NCI-H69 (cell line): ENCODE measurements around the gene BTBD17.

Source experiments
- DNase-seq: peaks from one replicate; lab custom pipeline; 2025; lab: John Stamatoyannopoulos, UW

The BTBD17 gene

GRCh38 chr17:74387365-74388218, 25.9 kb upstream of the BTBD17 start:
- no peak for DNase-seq

DNA sequence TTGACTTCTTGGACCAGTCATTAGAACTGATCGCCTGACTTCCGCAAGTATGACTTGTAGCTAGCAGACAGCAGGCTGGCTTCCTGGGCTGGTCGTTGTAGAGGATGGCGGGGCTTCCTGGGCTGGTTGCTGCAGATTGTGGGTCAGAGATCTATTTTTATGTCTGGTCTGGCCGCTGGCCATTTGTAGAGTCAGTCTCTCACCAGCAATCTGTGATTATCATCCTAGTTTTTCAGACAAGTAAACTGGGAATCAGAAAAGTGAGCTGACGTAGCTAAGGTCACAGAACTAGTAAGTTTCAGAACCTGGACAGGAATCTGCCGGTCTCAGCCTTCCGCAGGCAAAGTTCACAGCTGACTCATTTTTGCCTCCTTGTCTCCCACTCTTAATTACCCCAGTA, 24.7 kb upstream of the BTBD17 start:
- no peak for DNase-seq

DNA sequence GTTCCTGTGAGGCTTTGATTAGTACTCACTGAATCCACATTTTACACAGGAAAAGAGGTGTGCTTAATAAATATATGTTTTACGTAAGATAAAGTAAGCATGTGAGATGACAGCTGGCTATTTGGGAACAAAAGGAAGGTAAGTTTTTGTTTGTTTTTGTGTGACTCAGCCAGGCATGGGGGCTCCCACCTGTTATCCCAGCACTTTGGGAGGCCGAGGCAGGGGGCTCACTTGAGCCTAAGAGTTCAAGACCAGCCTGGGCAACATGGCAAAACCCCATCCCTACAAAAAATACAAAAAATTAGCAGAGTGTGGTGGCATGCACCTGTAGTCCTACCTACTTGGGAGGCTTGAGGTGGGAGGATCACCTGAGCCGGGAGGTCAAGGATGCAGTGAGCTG, 23.5 kb upstream of the BTBD17 start:
- DNase-seq = peak; percentile 76

- no peak for DNase-seq
Observed at GRCh38 chr17:74383141-74383540, 21.5 kb upstream of the BTBD17 start.

DNA sequence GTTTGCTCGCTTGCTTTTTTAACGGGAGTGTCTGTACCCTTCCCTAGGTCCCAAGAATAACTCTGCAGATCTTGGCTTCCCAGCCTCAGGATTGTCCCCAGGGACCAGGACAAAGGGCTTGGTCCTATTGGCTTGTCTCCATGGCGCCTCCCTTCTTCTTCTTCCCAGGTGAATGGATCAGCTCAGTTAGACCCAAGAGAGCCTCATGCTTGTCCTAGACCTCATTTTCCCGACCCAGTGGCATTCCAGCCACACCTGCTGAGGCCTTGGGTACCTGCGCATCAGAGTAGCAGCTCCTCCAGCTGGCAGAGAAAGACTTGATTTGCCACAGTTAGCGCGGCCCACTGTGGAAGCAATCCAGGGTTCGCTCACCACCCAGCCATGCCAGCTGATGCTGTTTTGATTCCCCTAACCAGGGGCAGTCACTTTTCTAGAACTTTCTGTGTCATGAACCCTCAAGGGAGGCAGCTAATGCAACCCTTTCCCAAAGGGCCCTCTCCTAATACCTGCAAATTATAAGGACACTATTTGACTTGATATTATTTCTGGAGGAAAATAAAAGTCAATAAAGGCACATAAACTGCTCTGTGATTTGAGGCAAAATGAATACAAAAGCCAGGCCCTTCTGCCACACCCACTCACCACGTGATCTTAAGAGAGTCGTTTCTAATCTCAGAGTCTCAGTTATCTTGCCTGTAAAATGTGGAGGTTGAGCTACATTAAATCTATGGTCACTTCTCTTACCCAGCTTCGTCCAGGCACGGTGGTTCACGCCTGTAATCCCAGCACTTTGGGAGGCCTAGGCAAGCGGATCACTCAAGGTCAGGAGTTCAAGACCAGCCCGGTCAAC, 19.5 kb upstream of the BTBD17 start:
- peak; percentile 77 for DNase-seq

DNA sequence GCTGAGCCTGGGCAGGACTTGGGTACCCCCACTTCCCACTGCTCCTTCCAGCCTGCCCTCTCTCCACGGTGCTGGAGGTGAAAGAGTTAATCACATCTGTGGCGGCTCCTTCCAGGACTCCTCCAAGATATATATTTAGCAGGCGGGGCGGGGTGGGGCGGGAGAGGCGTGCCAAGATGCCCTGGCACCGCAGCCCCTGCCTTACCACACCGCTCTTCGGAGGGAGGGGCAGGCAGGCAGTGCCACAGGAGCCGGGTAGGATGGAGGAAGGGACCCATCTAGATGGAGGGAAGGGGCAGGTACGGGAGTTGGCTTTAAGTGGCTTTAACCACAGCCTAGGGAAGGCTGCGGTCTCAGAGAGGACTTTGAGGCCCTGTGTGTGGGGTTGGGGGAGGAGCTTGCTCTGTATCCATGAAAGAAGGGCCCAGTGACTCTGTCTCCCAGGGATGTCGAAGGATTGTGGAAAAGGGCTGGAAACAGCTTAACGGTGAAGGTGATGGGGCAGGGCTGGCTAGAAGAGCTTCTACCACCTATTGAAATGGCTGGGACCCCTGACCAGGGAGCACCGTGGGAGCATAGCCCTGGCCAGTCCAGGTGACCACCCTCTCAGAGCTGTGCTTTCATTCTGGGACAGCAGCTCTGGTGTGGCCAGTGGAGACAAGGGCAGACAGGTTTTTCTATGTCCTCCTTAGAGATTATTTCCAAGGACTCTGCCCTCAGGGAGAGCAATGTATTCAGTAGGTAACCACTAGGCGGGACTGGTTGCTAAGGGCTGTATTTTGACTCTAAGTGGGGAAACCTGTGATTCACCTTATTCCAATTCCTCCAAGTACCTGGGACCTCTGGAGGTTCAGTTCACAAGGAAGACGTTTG, 18.7 kb upstream of the BTBD17 start:
- peak; percentile 82 for DNase-seq

DNA sequence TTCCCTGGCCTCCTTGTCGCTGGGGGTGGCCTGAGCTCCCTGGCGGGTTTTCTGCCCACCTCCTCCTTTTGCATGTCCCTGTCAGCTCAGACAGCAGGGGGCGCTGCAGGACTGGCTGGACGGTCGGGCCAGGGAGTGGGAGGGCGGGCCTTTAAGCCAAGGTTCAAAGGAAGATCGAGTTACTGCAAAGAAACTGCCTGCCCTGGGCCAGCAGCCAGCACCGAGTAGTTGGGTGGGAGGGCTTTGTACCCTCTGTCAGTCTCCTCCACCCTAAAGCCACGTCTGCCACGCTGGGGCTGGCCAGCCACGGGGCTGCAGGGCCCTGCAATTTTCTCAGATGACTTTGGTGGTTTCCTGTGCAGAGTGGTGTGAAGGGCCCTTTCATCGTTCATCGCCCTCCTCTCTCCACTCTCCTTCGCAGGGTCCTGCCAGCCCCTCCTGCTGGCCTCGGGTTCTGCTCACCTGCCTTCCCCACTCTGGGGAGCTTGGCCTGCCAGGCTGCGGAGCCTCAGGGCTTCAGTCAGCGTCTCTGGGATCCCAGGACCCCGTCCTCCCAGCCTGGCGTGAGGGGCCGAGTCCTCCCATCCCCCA, 17.9 kb upstream of the BTBD17 start:
- DNase-seq = peak; percentile 93

- no peak for DNase-seq
Observed at GRCh38 chr17:74374858-74375257, 13.2 kb upstream of the BTBD17 start.

- peak; percentile 97 for DNase-seq
Observed at GRCh38 chr17:74373838-74374606, 12.4 kb upstream of the BTBD17 start.

GRCh38 chr17:74372426-74372825, 10.8 kb upstream of the BTBD17 start:
- DNase-seq = no peak

GRCh38 chr17:74371653-74372147, 10.0 kb upstream of the BTBD17 start:
- no peak for DNase-seq

DNA sequence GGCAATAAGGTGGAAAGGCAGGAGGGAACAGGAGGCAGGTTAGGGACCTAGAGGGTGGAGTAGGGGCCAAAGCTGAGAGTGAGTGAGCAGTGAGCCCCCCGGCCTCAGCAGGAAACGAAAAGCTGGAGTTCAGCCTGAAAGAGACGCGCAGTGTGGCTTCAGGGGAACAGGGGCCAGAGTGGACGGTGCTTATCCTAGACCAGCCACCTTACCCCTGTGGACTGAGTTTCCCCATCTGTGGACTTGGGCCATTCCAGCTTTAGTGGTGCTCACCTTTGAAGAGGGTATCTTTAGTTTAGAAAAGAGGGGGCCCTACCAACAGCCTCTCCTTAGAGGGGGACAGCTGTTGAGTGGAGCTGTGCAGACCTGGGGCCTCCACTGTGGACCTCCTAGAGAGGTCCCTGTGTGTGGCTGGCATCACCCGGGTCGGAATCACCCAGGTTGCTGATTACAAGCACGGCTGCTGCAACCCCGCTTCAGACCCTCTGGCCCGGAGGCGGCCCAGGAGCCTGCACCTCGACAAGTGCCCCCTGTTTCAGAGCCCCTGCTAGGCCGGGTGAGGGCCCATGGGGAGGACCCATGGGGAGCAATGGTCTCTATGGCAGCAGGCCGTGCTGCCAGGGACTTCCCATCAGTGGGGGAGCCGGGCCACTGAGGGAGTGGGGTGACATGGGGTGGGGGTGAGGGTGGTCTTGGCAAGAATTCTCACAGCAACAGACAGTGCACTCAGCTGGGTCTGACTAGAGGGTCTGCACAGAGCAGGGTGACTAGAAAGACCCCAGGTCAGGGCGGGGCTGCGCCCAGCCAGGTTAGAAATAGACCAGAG, 8.2 kb upstream of the BTBD17 start:
- DNase-seq = no peak

GRCh38 chr17:74369221-74369620, 7.6 kb upstream of the BTBD17 start:
- DNase-seq = peak; percentile 32

DNA sequence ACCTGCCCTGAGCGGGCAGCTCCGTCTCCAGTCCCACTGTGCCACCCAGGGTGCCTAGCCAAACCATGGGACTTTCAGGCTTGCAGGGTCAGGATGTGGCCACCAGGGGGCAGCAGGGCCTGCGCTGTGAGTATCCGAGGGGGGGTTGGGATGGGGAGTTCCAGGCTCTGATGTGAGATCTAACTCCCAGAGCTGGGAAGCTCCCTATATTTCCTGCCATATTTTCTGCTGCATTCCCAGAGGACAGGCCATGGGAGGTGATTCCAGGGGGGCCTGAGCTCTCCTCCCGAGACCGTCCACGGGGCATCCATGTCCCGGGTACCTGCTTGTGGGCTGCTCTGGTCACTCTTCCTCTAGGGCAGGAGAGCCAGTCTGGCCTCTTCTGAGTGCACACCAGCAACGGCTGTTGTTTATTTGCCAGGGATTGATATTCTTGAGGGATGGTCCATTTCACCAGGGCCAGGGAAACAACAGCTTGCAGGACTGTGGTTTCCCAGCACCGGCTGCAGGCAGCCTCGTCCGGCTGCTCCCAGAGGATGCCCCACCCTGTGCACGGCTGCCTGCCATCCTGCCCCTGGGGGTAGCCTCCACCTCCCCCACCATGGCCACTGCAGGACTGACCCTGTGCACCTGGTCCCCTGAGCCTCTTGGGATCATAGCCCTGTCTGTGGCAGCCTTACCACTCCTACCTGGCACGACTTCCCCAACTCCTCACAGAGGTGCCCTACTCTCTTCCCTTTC, 6.8 kb upstream of the BTBD17 start:
- DNase-seq = peak; percentile 86

DNA sequence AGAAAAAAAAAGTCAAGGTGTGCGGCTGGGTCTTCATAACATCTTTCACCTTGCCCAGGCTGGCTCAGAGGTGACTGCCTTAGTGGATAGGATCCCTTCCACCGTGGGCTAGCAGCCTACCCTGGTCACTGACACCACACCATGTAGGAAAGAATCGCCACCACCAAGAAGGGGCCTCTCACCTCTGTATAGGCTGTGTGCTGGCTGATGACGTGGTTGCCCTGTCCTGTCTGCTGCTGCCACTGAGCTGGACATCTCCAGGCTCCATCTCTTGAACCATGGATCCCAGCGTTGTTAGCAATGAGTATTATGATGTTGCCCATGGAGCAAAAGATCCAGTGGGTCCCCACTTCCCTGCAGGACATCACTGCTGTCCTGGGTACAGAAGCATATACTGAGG, 5.5 kb upstream of the BTBD17 start, which contains the start of gene GPR142:
Gene GPR142 (plus strand): TSS at position 301 of the 400 bp plus-strand sequence. CDS start 2,035 bp downstream, outside the sequence.
- no peak for DNase-seq

GRCh38 chr17:74362810-74363498, 1.3 kb upstream of the BTBD17 start:
- peak; percentile 71 for DNase-seq

GRCh38 chr17:74362069-74362405, 369 bp upstream of the BTBD17 start:
- DNase-seq = peak; percentile 93

- no peak for DNase-seq
Observed at GRCh38 chr17:74360899-74361229, 804 bp downstream of the BTBD17 start.

GRCh38 chr17:74359916-74360315, 1.8 kb downstream of the BTBD17 start:
- DNase-seq = no peak
